IMR-90 (cell line): ENCODE measurements around the gene CCDC180. TPM values are rescaled to one million over a fixed set of nuclear protein-coding genes. Genes with fewer than 3 reads are reported as not detected.

ENCODE experiments used
- ATAC-seq: fragments of 200-7000 bp; cut with Tn5 transposase; 2 replicates; pipeline ENCODE4 v1.9.1; 2020; ENCODE audit warnings: low read depth, mild to moderate bottlenecking, moderate library complexity
- BruUV-seq: library from RNA; stranded (reverse); fragments of 400-500 nt; replicated peaks from 2 replicates; lab custom pipeline; 2021; lab: Mats Ljungman, UMichigan
- CTCF ChIA-PET: fragments of 300-600 bp; formaldehyde crosslinking; extraction: SDS; loops from one replicate; lab custom pipeline; 2021; ENCODE audit warnings: antibody characterized with exemption; lab: Yijun Ruan, JAX
- POLR2A ChIA-PET: fragments of 300-600 bp; sonication (Branson Sonifier 250); formaldehyde crosslinking; loops from one replicate; lab custom pipeline; 2022; ENCODE audit warnings: antibody characterized with exemption; ENCODE audit not compliant: unreplicated experiment; lab: Charles Lee
- DNase-seq: peaks from one replicate; pipeline ENCODE4 v3.0.0; 2013
- H2AFZ ChIP-seq: replicated peaks from 2 replicates; pipeline ENCODE3; 2013; ENCODE audit warnings: low read length, mild to moderate bottlenecking; ENCODE audit not compliant: poor library complexity
- H2AK5ac ChIP-seq: 2 replicates; pipeline ENCODE4 v1.6.1; 2013; ENCODE audit warnings: low read depth, low read length, inconsistent platforms
- H2AK9ac ChIP-seq: replicated peaks from 2 replicates; pipeline ENCODE3; 2013; ENCODE audit warnings: mild to moderate bottlenecking, low read depth, low read length, moderate library complexity; ENCODE audit not compliant: poor library complexity
- H2BK120ac ChIP-seq: 2 replicates; pipeline ENCODE4 v1.6.1; 2013; ENCODE audit warnings: low read depth, low read length, inconsistent platforms
- H2BK15ac ChIP-seq: 3 replicates; pipeline ENCODE4 v1.6.1; 2013; ENCODE audit warnings: low read depth, low read length, inconsistent platforms
- H2BK20ac ChIP-seq: 2 replicates; pipeline ENCODE4 v1.6.1; 2013; ENCODE audit warnings: low read depth, mild to moderate bottlenecking, inconsistent platforms, low read length, moderate library complexity
- H2BK5ac ChIP-seq: 2 replicates; pipeline ENCODE4 v1.6.1; 2013; ENCODE audit warnings: mild to moderate bottlenecking, low read depth, low read length, inconsistent platforms; ENCODE audit not compliant: poor library complexity, severe bottlenecking
- H3K14ac ChIP-seq: replicated peaks from 2 replicates; pipeline ENCODE4 v1.6.1; 2013; ENCODE audit warnings: low read depth, low read length, inconsistent platforms
- H3K18ac ChIP-seq: 2 replicates; pipeline ENCODE4 v1.6.1; 2013; ENCODE audit warnings: low read depth, low read length, control low read depth
- H3K23ac ChIP-seq: 2 replicates; pipeline ENCODE4 v1.6.1; 2013; ENCODE audit warnings: low read depth, low read length, inconsistent platforms
- H3K27ac ChIP-seq: 2 replicates; pipeline ENCODE4 v1.5.1; 2013; ENCODE audit warnings: mild to moderate bottlenecking, control low read depth, low read length; ENCODE audit not compliant: insufficient read depth
- H3K27me3 ChIP-seq: 2 replicates; pipeline ENCODE4 v1.6.1; 2013; ENCODE audit warnings: low read length; ENCODE audit not compliant: control insufficient read depth, insufficient read depth
- H3K36me3 ChIP-seq: 2 replicates; pipeline ENCODE4 v1.6.1; 2013; ENCODE audit warnings: low read length, mixed read lengths; ENCODE audit not compliant: control insufficient read depth, insufficient read depth
- H3K4ac ChIP-seq: 2 replicates; pipeline ENCODE4 v1.6.1; 2013; ENCODE audit warnings: low read depth, low read length, inconsistent platforms
- H3K4me1 ChIP-seq: 2 replicates; pipeline ENCODE4 v1.6.1; 2013; ENCODE audit warnings: low read length, mixed read lengths; ENCODE audit not compliant: control insufficient read depth, insufficient read depth
- H3K4me2 ChIP-seq: 2 replicates; pipeline ENCODE4 v1.6.1; 2013; ENCODE audit warnings: low read depth, mild to moderate bottlenecking, control low read depth, low read length, moderate library complexity
- H3K4me3 ChIP-seq: 2 replicates; pipeline ENCODE4 v1.5.1; 2013; ENCODE audit warnings: low read depth, mild to moderate bottlenecking, control low read depth, low read length, moderate library complexity; ENCODE audit not compliant: insufficient read depth
- H3K56ac ChIP-seq: 2 replicates; pipeline ENCODE4 v1.6.1; 2013; ENCODE audit warnings: low read length, inconsistent platforms; ENCODE audit not compliant: insufficient read depth; ENCODE audit errors: extremely low read depth
- H3K79me1 ChIP-seq, 2 experiments: 2 replicates each; pipeline ENCODE4 v1.6.1; 2013; ENCODE audit warnings: low read length in 2 of 2, inconsistent platforms in 1 of 2, low read depth in 1 of 2
- H3K9ac ChIP-seq: 2 replicates; pipeline ENCODE4 v1.6.1; 2013; ENCODE audit warnings: low read depth, low read length, control low read depth
- H3K9me1 ChIP-seq: 2 replicates; pipeline ENCODE4 v1.6.1; 2013; ENCODE audit warnings: low read length, inconsistent platforms; ENCODE audit not compliant: insufficient read depth
- H3K9me3 ChIP-seq: 2 replicates; pipeline ENCODE4 v1.6.1; 2013; ENCODE audit warnings: low read length; ENCODE audit not compliant: control insufficient read depth, insufficient read depth
- H4K20me1 ChIP-seq: 2 replicates; pipeline ENCODE4 v1.6.1; 2013; ENCODE audit warnings: low read length, inconsistent platforms; ENCODE audit not compliant: insufficient read depth
- H4K5ac ChIP-seq: 2 replicates; pipeline ENCODE4 v1.6.1; 2013; ENCODE audit warnings: mild to moderate bottlenecking, low read depth, low read length, control low read depth
- H4K8ac ChIP-seq, 2 experiments: 2 replicates each; pipeline ENCODE4 v1.6.1; 2013; ENCODE audit warnings: low read depth in 2 of 2, low read length in 2 of 2, control low read depth in 1 of 2, inconsistent platforms in 1 of 2
- H4K91ac ChIP-seq: 2 replicates; pipeline ENCODE4 v1.6.1; 2013; ENCODE audit warnings: low read depth, low read length, inconsistent platforms; ENCODE audit not compliant: insufficient read depth
- FOS ChIP-seq: fragments of 150-350 bp; IDR thresholded peaks from 2 replicates; pipeline ENCODE4 v1.6.1; 2016; ENCODE audit warnings: low read depth, low read length
- MAFK ChIP-seq: IDR thresholded peaks from 2 replicates; pipeline ENCODE4 v1.6.1; 2012; ENCODE audit warnings: low read depth, low read length, improper control_type of control experiment
- RCOR1 ChIP-seq: IDR thresholded peaks from 2 replicates; pipeline ENCODE4 v1.6.1; 2012; ENCODE audit warnings: mild to moderate bottlenecking, low read length, improper control_type of control experiment; ENCODE audit not compliant: insufficient replicate concordance
- RFX5 ChIP-seq: IDR thresholded peaks from 2 replicates; pipeline ENCODE4 v1.8.0; 2012; ENCODE audit warnings: low read depth, mild to moderate bottlenecking, low read length, moderate library complexity
- WGBS, 2 experiments: methylation state at CpG; one replicate each; pipeline versions ENCODE4 v1.1.5 to v1.1.7; 2013; ENCODE audit warnings: missing lambda C conversion rate in 2 of 2; ENCODE audit not compliant: insufficient read length in 1 of 2; ENCODE audit errors: extremely low coverage in 2 of 2; 5-methylcytosine and 5-hydroxymethylcytosine counted together
- dilution Hi-C: fragments of 300-500 bp; cut with HindIII; formaldehyde crosslinking; loops from one replicate; pipeline ENCODE4 v1.14.3; 2018; ENCODE audit warnings: low sequenced_read_pairs; ENCODE audit not compliant: unreplicated experiment
- in situ Hi-C: fragments of 300-500 bp; cut with MboI; formaldehyde crosslinking; loops from 3 replicates; pipeline ENCODE4 v1.14.3; 2019; ENCODE audit warnings: low sequenced_read_pairs, inconsistent platforms, mixed read lengths
- intact Hi-C: fragments of 100-400 bp; cut with micrococcal nuclease; formaldehyde crosslinking; loops from 2 replicates; pipeline ENCODE4 v1.10.0; 2022
- polyA plus RNA-seq, 3 experiments: library from polyadenylated mRNA; depleted of rRNA; stranded (reverse); fragments of >200 nt; gene quantifications; 2 replicates each; pipeline ENCODE4 v1.2.3, GENCODE V29; 2012; ENCODE audit warnings: low replicate concordance in 1 of 3
- total RNA-seq: library from RNA; depleted of rRNA; stranded (reverse); fragments of >200 nt; gene quantifications from 2 replicates; pipeline ENCODE4 v1.2.3, GENCODE V29; 2012

Gene CCDC180
- total and polyA plus RNA-seq, 2 of the 4 experiments (the other 2 are of a cell fraction) = 0.24 to 0.90 TPM

DNA sequence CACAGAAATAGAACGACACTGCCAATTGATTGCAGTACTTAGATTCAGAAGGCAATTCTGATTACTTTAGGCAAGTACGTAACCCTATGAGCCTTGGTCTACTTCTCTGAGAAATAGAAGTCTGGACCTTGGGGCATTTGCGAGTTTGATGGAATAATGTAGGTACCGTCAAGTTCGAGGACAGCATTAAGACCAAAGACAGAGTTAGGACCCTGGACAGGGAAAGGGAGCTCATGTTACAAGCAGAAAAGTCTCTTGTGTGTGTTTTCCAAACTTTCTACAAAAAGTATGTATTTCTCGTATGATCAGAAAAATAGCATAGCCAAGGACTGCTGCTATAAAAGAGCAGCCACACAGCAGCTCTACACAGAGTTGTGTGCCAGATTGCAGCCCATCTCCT lies 20.1 kb downstream of the CCDC180 start:
- 94% methylated on average over 2 of the region's 6 CpGs; no CpG with 5 or more reads in 1 of the 2 experiments for WGBS, 2 experiments
- Histone ChIP-seq H2BK15ac (no peak overlapping the region), H3K36me3 (no peaks in the 10 kb centered on the region), H3K9ac (no peak overlapping the region), H3K4me1 (no peaks in the 10 kb centered on the region), H4K91ac (no peak overlapping the region), H2BK20ac (no peak overlapping the region), H3K4ac (no peak overlapping the region), H3K14ac (no peak overlapping the region), H3K4me2 (no peak overlapping the region), H3K27ac (no peak overlapping the region), H3K18ac (no peak overlapping the region), H4K5ac (no peak overlapping the region), H3K9me1 (no peaks in the 10 kb centered on the region), H2AK9ac (no peak overlapping the region), H4K8ac (no peak overlapping the region), H2AK5ac (no peak overlapping the region), H3K4me3 (no peak overlapping the region), H3K79me1 (no peaks in the 10 kb centered on the region), H2BK5ac (no peak overlapping the region), H3K23ac (no peak overlapping the region), H3K56ac (no peak overlapping the region), H2BK120ac (no peak overlapping the region), H2AFZ (no peak overlapping the region), H3K9me3 (no peaks in the 10 kb centered on the region), H4K20me1 (no peaks in the 10 kb centered on the region), H3K27me3 (no peaks in the 10 kb centered on the region)
- dilution Hi-C loops (no loop called here), in situ Hi-C loops (no loop called here), intact Hi-C loops (no loop called here)
- POLR2A ChIA-PET = no interaction called here
- TF ChIP-seq MAFK (no peak), RCOR1 (no peak), FOS (no peak), RFX5 (no peak)
- BruUV-seq = no TSS peak
- CTCF ChIA-PET = interaction anchor here (1.0 kb wide), 1 partner anchor 17 kb away, joined by 3 read pairs; no protein-coding TSS in a partner anchor
- no peak for ATAC-seq
- no peak for DNase-seq
